Endodermal cell (in vitro differentiated cells): ENCODE measurements around the gene NFE2L2. TPM values are rescaled to one million over a fixed set of nuclear protein-coding genes. Genes with fewer than 3 reads are reported as not detected.

ENCODE experiments used
- DNase-seq: peaks from one replicate; pipeline ENCODE4 v3.0.0-alpha.2; 2017
- H3K27ac ChIP-seq: 2 replicates; pipeline ENCODE4 v1.5.1; 2013; ENCODE audit warnings: mild to moderate bottlenecking, low read depth, low read length, moderate library complexity
- H3K27me3 ChIP-seq: 2 replicates; pipeline ENCODE4 v1.6.1; 2013; ENCODE audit warnings: mild to moderate bottlenecking, low read length, moderate library complexity; ENCODE audit not compliant: insufficient read depth, control insufficient read depth, poor library complexity, severe bottlenecking
- H3K36me3 ChIP-seq: 2 replicates; pipeline ENCODE4 v1.7.0; 2013; ENCODE audit warnings: mild to moderate bottlenecking, low read length, moderate library complexity; ENCODE audit not compliant: control insufficient read depth, insufficient read depth
- H3K4me1 ChIP-seq: one replicate; pipeline ENCODE4 v1.7.0; 2013; ENCODE audit warnings: low read length; ENCODE audit not compliant: control insufficient read depth, insufficient read depth
- H3K4me3 ChIP-seq: 2 replicates; pipeline ENCODE4 v1.5.1; 2013; ENCODE audit warnings: mild to moderate bottlenecking, low read length, moderate library complexity
- H3K9ac ChIP-seq: 2 replicates; pipeline ENCODE4 v1.6.1; 2013; ENCODE audit warnings: mild to moderate bottlenecking, low read length, moderate library complexity; ENCODE audit not compliant: poor library complexity, severe bottlenecking; ENCODE audit errors: extremely low read depth
- H3K9me3 ChIP-seq: 2 replicates; pipeline ENCODE4 v1.6.1; 2013; ENCODE audit warnings: mild to moderate bottlenecking, low read length, moderate library complexity; ENCODE audit not compliant: control insufficient read depth
- H3K27ac Mint-ChIP-seq: 2 replicates; pipeline ENCODE4 v1.8.0; 2020; ENCODE audit warnings: mixed read lengths
- H3K27me3 Mint-ChIP-seq: 2 replicates; pipeline ENCODE4 v1.8.0; 2021; ENCODE audit warnings: mild to moderate bottlenecking, mixed read lengths; ENCODE audit not compliant: insufficient read depth
- H3K36me3 Mint-ChIP-seq: 2 replicates; pipeline ENCODE4 v1.8.0; 2020; ENCODE audit warnings: low read depth, mixed read lengths
- H3K4me1 Mint-ChIP-seq: 2 replicates; pipeline ENCODE4 v1.8.0; 2020; ENCODE audit warnings: mixed read lengths
- H3K4me3 Mint-ChIP-seq: 2 replicates; pipeline ENCODE4 v1.8.0; 2020; ENCODE audit warnings: mild to moderate bottlenecking, moderate library complexity, mixed read lengths
- H3K9me3 Mint-ChIP-seq: 2 replicates; pipeline ENCODE4 v1.8.0; 2020; ENCODE audit warnings: mild to moderate bottlenecking, mixed read lengths
- WGBS, 2 experiments: methylation state at CpG; one replicate each; pipeline versions ENCODE4 v1.1.5 to v1.1.7; 2013; ENCODE audit warnings: missing lambda C conversion rate in 2 of 2, mixed read lengths in 1 of 2; ENCODE audit not compliant: insufficient coverage in 1 of 2, insufficient read length in 1 of 2; 5-methylcytosine and 5-hydroxymethylcytosine counted together
- total RNA-seq, 2 donors: library from RNA; stranded (reverse); fragmentation: NEBNext Ultra II Directional in 1 of 2; extraction: Animal tissue kit (Norgen Biotek cat#: 25700) in 1 of 2; gene quantifications; 2 replicates in 1 of 2; 3 replicates in 1 of 2; pipeline ENCODE4 v1.2.1, GENCODE V29; 2021
- TF ChIP-seq, protein P1 (sequence below): fragments of 200-600 bp; sonication (generic); conservative IDR thresholded peaks from 2 replicates; pipeline ENCODE4 v1.5.0; 2021; ENCODE audit warnings: antibody characterized with exemption, mild to moderate bottlenecking

Gene NFE2L2
- total RNA-seq, 2 donors from 2014 or later, result 59.0 to 59.1 TPM

GRCh38 chr2:177262092-177262491 lies 2.4 kb downstream of the NFE2L2 start:
- Mint-ChIP-seq H3K36me3 (peaks cover 29% of the 10 kb centered on the region), H3K9me3 (peaks cover 23% of the 10 kb centered on the region), H3K27ac (no peak overlapping the region), H3K27me3 (no peaks in the 10 kb centered on the region), H3K4me3 (peak overlapping the region; percentile 77), H3K4me1 (peaks cover 38% of the 10 kb centered on the region)
- TF ChIP-seq, protein P1, sequence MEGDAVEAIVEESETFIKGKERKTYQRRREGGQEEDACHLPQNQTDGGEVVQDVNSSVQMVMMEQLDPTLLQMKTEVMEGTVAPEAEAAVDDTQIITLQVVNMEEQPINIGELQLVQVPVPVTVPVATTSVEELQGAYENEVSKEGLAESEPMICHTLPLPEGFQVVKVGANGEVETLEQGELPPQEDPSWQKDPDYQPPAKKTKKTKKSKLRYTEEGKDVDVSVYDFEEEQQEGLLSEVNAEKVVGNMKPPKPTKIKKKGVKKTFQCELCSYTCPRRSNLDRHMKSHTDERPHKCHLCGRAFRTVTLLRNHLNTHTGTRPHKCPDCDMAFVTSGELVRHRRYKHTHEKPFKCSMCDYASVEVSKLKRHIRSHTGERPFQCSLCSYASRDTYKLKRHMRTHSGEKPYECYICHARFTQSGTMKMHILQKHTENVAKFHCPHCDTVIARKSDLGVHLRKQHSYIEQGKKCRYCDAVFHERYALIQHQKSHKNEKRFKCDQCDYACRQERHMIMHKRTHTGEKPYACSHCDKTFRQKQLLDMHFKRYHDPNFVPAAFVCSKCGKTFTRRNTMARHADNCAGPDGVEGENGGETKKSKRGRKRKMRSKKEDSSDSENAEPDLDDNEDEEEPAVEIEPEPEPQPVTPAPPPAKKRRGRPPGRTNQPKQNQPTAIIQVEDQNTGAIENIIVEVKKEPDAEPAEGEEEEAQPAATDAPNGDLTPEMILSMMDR, result no peak
- peaks cover 7% of the 10 kb centered on the region for H3K4me1 ChIP-seq
- no peak for DNase-seq
- H3K9ac ChIP-seq, result peak overlapping the region; percentile 70
- H3K9me3 ChIP-seq, result peaks cover 21% of the 10 kb centered on the region
- no peaks in the 10 kb centered on the region for H3K27me3 ChIP-seq
- H3K27ac ChIP-seq, result no peak overlapping the region
- peaks cover 23% of the 10 kb centered on the region for H3K36me3 ChIP-seq
- H3K4me3 ChIP-seq, result peak overlapping the region; percentile 95
- WGBS, 2 experiments, result 67 to 90% methylated on average over 1 to 2 of the region's 2 CpGs

DNA sequence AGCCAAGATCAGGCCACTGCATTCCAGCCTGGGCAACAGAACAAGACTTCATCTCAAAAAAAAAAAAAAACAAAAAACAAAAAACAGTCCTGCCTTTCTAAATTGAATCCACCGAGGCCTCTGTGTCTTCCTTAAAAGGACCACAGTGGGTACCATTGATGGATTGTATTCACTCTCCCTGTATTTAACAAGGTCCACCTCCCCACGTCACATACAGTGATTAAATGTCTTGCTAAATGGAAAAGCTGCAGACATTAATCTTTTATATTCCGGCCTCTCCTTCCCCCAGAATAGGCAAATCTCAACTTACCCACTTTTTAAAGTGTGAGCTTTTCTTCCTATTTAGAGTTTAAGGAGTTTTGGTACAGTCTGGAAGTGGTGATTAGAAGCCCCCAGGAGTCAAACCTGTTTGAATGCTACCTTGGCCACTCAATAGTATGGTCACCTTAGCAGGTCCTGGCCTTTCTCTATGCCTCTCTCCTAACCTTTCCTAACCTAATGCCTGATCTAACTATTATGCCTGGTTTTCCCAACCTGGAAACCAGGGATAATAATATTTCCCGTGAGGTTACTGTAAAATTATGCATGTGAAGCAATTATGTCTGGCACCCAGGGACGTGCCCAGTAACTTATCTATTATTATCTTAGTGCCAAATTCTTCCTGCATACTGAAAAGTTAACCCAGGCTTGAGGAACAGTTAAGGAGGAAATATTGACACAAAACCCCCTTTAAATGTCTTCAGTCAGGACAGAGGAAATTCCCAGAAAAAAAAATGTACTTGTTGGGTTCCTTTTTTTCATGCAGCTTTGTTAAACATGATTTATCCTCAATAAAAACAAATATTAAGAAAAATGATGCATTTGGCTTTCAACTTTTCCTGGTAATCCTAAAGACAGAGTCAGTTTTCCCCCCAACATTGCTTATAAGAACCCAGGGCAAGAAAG lies 3.1 kb downstream of the NFE2L2 start:
- no peak overlapping the region for H3K27ac ChIP-seq
- WGBS, 2 experiments, result 68 to 85% methylated on average over 2 to 5 of the region's 5 CpGs
- H3K36me3 ChIP-seq, result peaks cover 30% of the 10 kb centered on the region
- peak overlapping the region; percentile 77 for H3K4me3 Mint-ChIP-seq
- peaks cover 37% of the 10 kb centered on the region for H3K4me1 Mint-ChIP-seq
- peaks cover 31% of the 10 kb centered on the region for H3K36me3 Mint-ChIP-seq
- no peaks in the 10 kb centered on the region for H3K27me3 ChIP-seq
- H3K4me1 ChIP-seq, result peaks cover 7% of the 10 kb centered on the region
- H3K4me3 ChIP-seq, result peak overlapping the region; percentile 95
- peaks cover 25% of the 10 kb centered on the region for H3K9me3 Mint-ChIP-seq
- TF ChIP-seq, protein P1, result no peak
- peak overlapping the region; percentile 70 for H3K9ac ChIP-seq
- H3K27ac Mint-ChIP-seq, result no peak overlapping the region
- H3K9me3 ChIP-seq, result peaks cover 21% of the 10 kb centered on the region
- H3K27me3 Mint-ChIP-seq, result no peaks in the 10 kb centered on the region
- DNase-seq, result no peak

- Mint-ChIP-seq H3K27ac (no peak overlapping the region), H3K9me3 (peaks cover 25% of the 10 kb centered on the region), H3K4me1 (peaks cover 34% of the 10 kb centered on the region), H3K27me3 (no peaks in the 10 kb centered on the region), H3K4me3 (no peak overlapping the region), H3K36me3 (peaks cover 31% of the 10 kb centered on the region)
- peak overlapping the region; percentile 41 for H3K4me3 ChIP-seq
- TF ChIP-seq, protein P1, result no peak
- H3K9ac ChIP-seq, result no peak overlapping the region
- peaks cover 4% of the 10 kb centered on the region for H3K4me1 ChIP-seq
- H3K27me3 ChIP-seq, result no peaks in the 10 kb centered on the region
- H3K9me3 ChIP-seq, result peaks cover 21% of the 10 kb centered on the region
- WGBS, 2 experiments, result 86 to 97% methylated on average over 1 of the region's 1 CpG
- H3K27ac ChIP-seq, result no peak overlapping the region
- no peak for DNase-seq
- H3K36me3 ChIP-seq, result peaks cover 33% of the 10 kb centered on the region
Measured at GRCh38 chr2:177260379-177260778, 4.1 kb downstream of the NFE2L2 start.
